Measurements from ENCODE around the gene CDKAL1. TPM values are rescaled to one million over a fixed set of nuclear protein-coding genes. Genes with fewer than 3 reads are reported as not detected.
A peak's percentile ranks its signal among the peaks of the same experiment; 100 is the strongest.

Gene CDKAL1
- total and polyA plus RNA-seq, 2 of the 13 experiments (the other 11 are each of a cell fraction or from before 2014, with no cell fraction given) = 9.5 to 27.7 TPM

- no peak for TF ChIP-seq MATR3 (CRISPR knock-in tag; IDR thresholded peaks at IDR 0.05)
- no peak for TF ChIP-seq ZNF30 (CRISPR knock-in tag; IDR thresholded peaks at IDR 0.05)
- peak; percentile 52; the same call in 1 of the 2 replicates for TF ChIP-seq ZNF644 (CRISPR knock-in tag; IDR thresholded peaks at IDR 0.05; ENCODE audit: low read depth)
- TF ChIP-seq TP53 (CRISPR knock-in tag; conservative IDR thresholded peaks at IDR 0.05) = no peak
- no peak for TF ChIP-seq NCOR1 (IDR thresholded peaks at IDR 0.05; ENCODE audit: borderline replicate concordance, low read length)
Measured at GRCh38 chr6:21005816-21006570, 471.7 kb downstream of the CDKAL1 start (continued).

- 94% methylated on average over 2 of the region's 2 CpGs for WGBS (ENCODE audit: low lambda C conversion rate)
- intact Hi-C loops (cut with micrococcal nuclease; ENCODE audit: unreplicated experiment) = loop anchor here (2.0 to 5.0 kb wide), 2 partner anchors 575 to 663 kb away; no protein-coding TSS in a partner anchor
- Histone ChIP-seq H3K4me2 (ENCODE audit: low read depth, low read length) (no peak overlapping the region), H4K20me1 (ENCODE audit: insufficient read depth, low read length) (no peaks in the 10 kb centered on the region), H2AFZ (ENCODE audit: low read length) (no peak overlapping the region), H3K36me3 (replicated peaks in 1 of 2; ENCODE audit: control insufficient read depth in 1 of 2, insufficient read depth in 2 of 2, low read length in 2 of 2) (no peaks in the 10 kb centered on the region), H3K9ac (ENCODE audit: insufficient read depth, low read depth, low read length) (no peak overlapping the region), H3K27me3 (ENCODE audit: control insufficient read depth in 1 of 2, insufficient read depth in 2 of 2, low read length in 2 of 2) (no peaks in the 10 kb centered on the region), H3K79me2 (ENCODE audit: insufficient read depth, low read length) (no peaks in the 10 kb centered on the region), H3K4me3 (replicated peaks in 1 of 3; ENCODE audit: insufficient read depth in 1 of 3, low read depth in 2 of 3, low read length in 3 of 3) (no peak overlapping the region), H3K27ac (ENCODE audit: extremely low read length, insufficient read depth, low read length) (no peak overlapping the region), H3K9me3 (ENCODE audit: low read length) (no peaks in the 10 kb centered on the region), H3K4me1 (ENCODE audit: insufficient read depth, low read length) (peaks cover 29% of the 10 kb centered on the region)
- no TSS peak for BruUV-seq (replicated peaks)
- ChIA-PET CTCF (ENCODE audit: low intra/inter-chr PET ratio, low total read pairs) (no interaction called here), POLR2A (no interaction called here)
- no peak for DNase-seq (ENCODE audit: low spot score)
- TF ChIP-seq STAG1 (CRISPR knock-in tag; IDR thresholded peaks at IDR 0.05) (peak; percentile 48), BCLAF1 (IDR thresholded peaks at IDR 0.05) (no peak)
- no peak for FAIRE-seq
- no peak for ATAC-seq
- in situ Hi-C loops (cut with HindIII; ENCODE audit: extremely low pct_ligation_motif_present, low pct_unique_long_range_greater_than_20kb) = no loop called here
Measured at GRCh38 chr6:21019614-21020013, 485.4 kb downstream of the CDKAL1 start.
